H1 (cell line): ENCODE results near the gene PXDN. TPM values are rescaled to one million over a fixed set of nuclear protein-coding genes. Genes with fewer than 3 reads are reported as not detected.

Experiments
- CTCF ChIA-PET: fragments of 300-600 bp; sonication (Branson Sonifier 250); formaldehyde crosslinking; loops from one replicate; lab custom pipeline; 2021; ENCODE audit not compliant: partially characterized antibody; lab: Charles Lee
- POLR2A ChIA-PET: fragments of 300-600 bp; sonication (Branson Sonifier 250); formaldehyde crosslinking; loops from one replicate; lab custom pipeline; 2021; ENCODE audit warnings: inconsistent platforms; ENCODE audit not compliant: partially characterized antibody; lab: Charles Lee
- DNase-seq, 2 experiments: peaks; one replicate each; pipeline versions ENCODE4 v3.0.0 to v3.0.0-alpha.2; 2010 to 2022; ENCODE audit warnings: low spot score in 2 of 2, low read depth in 1 of 2, mixed read lengths in 1 of 2
- FAIRE-seq: peaks from 2 replicates; lab custom pipeline; 2011; peaks lifted over from hg19 to GRCh38; lab: Jason Lieb, UNC
- H2AFZ ChIP-seq: 2 replicates; pipeline ENCODE4 v1.8.1; 2012; ENCODE audit warnings: low read length, inconsistent platforms
- H2AK5ac ChIP-seq: 2 replicates; pipeline ENCODE4 v1.6.1; 2013; ENCODE audit warnings: low read depth, low read length
- H2BK120ac ChIP-seq: replicated peaks from 2 replicates; pipeline ENCODE3; 2013; ENCODE audit warnings: low read depth, low read length, inconsistent platforms
- H2BK12ac ChIP-seq: 2 replicates; pipeline ENCODE4 v1.6.1; 2013; ENCODE audit warnings: low read depth, low read length
- H2BK15ac ChIP-seq: 2 replicates; pipeline ENCODE4 v1.6.1; 2013; ENCODE audit warnings: low read length
- H2BK20ac ChIP-seq: 2 replicates; pipeline ENCODE4 v1.6.1; 2013; ENCODE audit warnings: low read length
- H2BK5ac ChIP-seq: 2 replicates; pipeline ENCODE4 v1.6.1; 2013; ENCODE audit warnings: low read depth, low read length
- H3K14ac ChIP-seq: 2 replicates; pipeline ENCODE4 v1.6.1; 2013; ENCODE audit warnings: inconsistent platforms; ENCODE audit not compliant: insufficient read length
- H3K18ac ChIP-seq: 2 replicates; pipeline ENCODE4 v1.6.1; 2013; ENCODE audit warnings: low read length; ENCODE audit errors: extremely low read depth
- H3K23ac ChIP-seq: 2 replicates; pipeline ENCODE4 v1.6.1; 2013; ENCODE audit warnings: inconsistent platforms; ENCODE audit not compliant: insufficient read length
- H3K23me2 ChIP-seq: 2 replicates; pipeline ENCODE4 v1.6.1; 2013; ENCODE audit warnings: low read depth, low read length
- H3K27ac ChIP-seq: 2 replicates; pipeline ENCODE4 v1.6.1; 2011; ENCODE audit warnings: low read depth, low read length, inconsistent platforms
- H3K27me3 ChIP-seq, 4 experiments: replicated peaks in 1 of 4; 1 replicate in 1 of 4; 2 replicates in 3 of 4; pipeline versions ENCODE4 v1.6.1 to v1.8.1; 2011 to 2013; ENCODE audit warnings: low read length in 3 of 4, mild to moderate bottlenecking in 3 of 4, inconsistent platforms in 2 of 4, mixed read lengths in 2 of 4, moderate library complexity in 1 of 4; ENCODE audit not compliant: control insufficient read depth in 3 of 4, insufficient read depth in 3 of 4; ENCODE audit errors: extremely low read depth in 1 of 4
- H3K36me3 ChIP-seq, 4 experiments: 2 replicates each; pipeline versions ENCODE4 v1.6.1 to v1.8.1; 2011 to 2013; ENCODE audit warnings: mild to moderate bottlenecking in 4 of 4, low read length in 3 of 4, moderate library complexity in 2 of 4, control low read depth in 1 of 4, inconsistent platforms in 1 of 4; ENCODE audit not compliant: insufficient read depth in 4 of 4, control insufficient read depth in 2 of 4
- H3K4ac ChIP-seq: replicated peaks from 2 replicates; pipeline ENCODE3; 2013; ENCODE audit warnings: low read length, low read depth, mixed read lengths, inconsistent platforms; ENCODE audit not compliant: insufficient read length
- H3K4me1 ChIP-seq, 4 experiments: replicated peaks in 1 of 4; 1 replicate in 1 of 4; 2 replicates in 3 of 4; pipeline versions ENCODE4 v1.6.1 to v1.8.1; 2011 to 2013; ENCODE audit warnings: low read length in 3 of 4, inconsistent platforms in 2 of 4, mixed read lengths in 1 of 4; ENCODE audit not compliant: insufficient read depth in 4 of 4, control insufficient read depth in 3 of 4
- H3K4me2 ChIP-seq, 2 experiments: 2 replicates each; pipeline versions ENCODE4 v1.6.1 to v1.8.1; 2011 to 2013; ENCODE audit warnings: low read depth in 2 of 2, low read length in 2 of 2, control low read depth in 1 of 2, inconsistent platforms in 1 of 2, mild to moderate bottlenecking in 1 of 2; ENCODE audit not compliant: insufficient read depth in 1 of 2
- H3K4me3 ChIP-seq, 4 experiments: fragments of 200-600, 300-600 bp in 1 of 4; sonication (generic), shearing (Covaris generic), sonication (Bioruptor Twin) in 1 of 4; 2 replicates each; pipeline versions ENCODE4 v1.5.1 to v1.8.1; 2011 to 2016; ENCODE audit warnings: low read length in 4 of 4, low read depth in 3 of 4, control low read depth in 2 of 4, inconsistent platforms in 2 of 4, mild to moderate bottlenecking in 2 of 4, mixed read lengths in 1 of 4, moderate library complexity in 1 of 4; ENCODE audit not compliant: insufficient read depth in 2 of 4; ENCODE audit errors: extremely low read depth in 1 of 4
- H3K56ac ChIP-seq: replicated peaks from 2 replicates; pipeline ENCODE3; 2013; ENCODE audit warnings: low read depth, mild to moderate bottlenecking, mixed read lengths, low read length, inconsistent platforms; ENCODE audit not compliant: insufficient read length
- H3K79me1 ChIP-seq: 2 replicates; pipeline ENCODE4 v1.6.1; 2013; ENCODE audit warnings: low read depth, low read length, control low read depth
- H3K79me2 ChIP-seq, 2 experiments: 2 replicates each; pipeline versions ENCODE4 v1.6.1 to v1.8.1; 2012 to 2013; ENCODE audit warnings: low read length in 2 of 2, mild to moderate bottlenecking in 2 of 2, inconsistent platforms in 1 of 2; ENCODE audit not compliant: insufficient read depth in 2 of 2, control insufficient read depth in 1 of 2
- H3K9ac ChIP-seq, 4 experiments: replicated peaks in 1 of 4; 1 replicate in 1 of 4; 2 replicates in 3 of 4; pipeline versions ENCODE4 v1.6.1 to v1.8.1; 2011 to 2013; ENCODE audit warnings: low read depth in 3 of 4, low read length in 3 of 4, control low read depth in 2 of 4, mild to moderate bottlenecking in 2 of 4, moderate library complexity in 2 of 4, inconsistent platforms in 1 of 4; ENCODE audit errors: extremely low read depth in 1 of 4
- H3K9me3 ChIP-seq, 2 experiments: 2 replicates each; pipeline versions ENCODE4 v1.6.1 to v1.8.1; 2012 to 2013; ENCODE audit warnings: mild to moderate bottlenecking in 2 of 2, moderate library complexity in 2 of 2, control low read depth in 1 of 2, inconsistent platforms in 1 of 2, low read depth in 1 of 2, low read length in 1 of 2, mixed read lengths in 1 of 2; ENCODE audit not compliant: insufficient read depth in 2 of 2
- H4K20me1 ChIP-seq, 2 experiments: replicated peaks in 1 of 2; 2 replicates each; pipeline versions ENCODE3 to v1.8.1; 2011 to 2013; ENCODE audit warnings: inconsistent platforms in 2 of 2, low read length in 2 of 2, mild to moderate bottlenecking in 1 of 2; ENCODE audit not compliant: insufficient read depth in 2 of 2, control insufficient read depth in 1 of 2
- H4K5ac ChIP-seq: 2 replicates; pipeline ENCODE4 v1.6.1; 2013; ENCODE audit warnings: low read length, low read depth, mixed read lengths, inconsistent platforms; ENCODE audit not compliant: insufficient read length
- H4K8ac ChIP-seq: 2 replicates; pipeline ENCODE4 v1.8.0; 2013; ENCODE audit warnings: mild to moderate bottlenecking, moderate library complexity, low read length, inconsistent platforms; ENCODE audit not compliant: insufficient read depth; ENCODE audit errors: extremely low read depth
- H4K91ac ChIP-seq: replicated peaks from 2 replicates; pipeline ENCODE3; 2013; ENCODE audit warnings: low read length, mixed read lengths, inconsistent platforms; ENCODE audit not compliant: insufficient read length
- EZH2 ChIP-seq: fragments of 200-600 bp; sonication (generic); IDR thresholded peaks from 2 replicates; pipeline ENCODE4 v1.7.1; 2012; ENCODE audit warnings: low read depth, mild to moderate bottlenecking, moderate library complexity, low read length, inconsistent platforms; ENCODE audit not compliant: severe bottlenecking
- RXRA ChIP-seq: IDR thresholded peaks from 2 replicates; pipeline ENCODE4 v1.6.1; 2011; ENCODE audit warnings: low read depth, mild to moderate bottlenecking, low read length, moderate library complexity; ENCODE audit not compliant: insufficient read depth
- WGBS, 2 experiments: shearing (Covaris generic) in 1 of 2; methylation state at CpG; one replicate each; pipeline versions ENCODE4 v1.1.6 to v1.1.7; 2013 to 2015; ENCODE audit warnings: low lambda C conversion rate in 2 of 2, mixed read lengths in 2 of 2, inconsistent platforms in 1 of 2, low coverage in 1 of 2, missing lambda C conversion rate in 1 of 2; ENCODE audit not compliant: insufficient replicate concordance in 2 of 2, insufficient coverage in 1 of 2, insufficient read length in 1 of 2; ENCODE audit errors: extremely low coverage in 1 of 2, missing lambda C conversion rate in 1 of 2; 5-methylcytosine and 5-hydroxymethylcytosine counted together
- polyA plus RNA-seq, 7 experiments: library from polyadenylated mRNA; depleted of rRNA in 3 of 7; stranded (reverse) in 5 of 7; unstranded in 2 of 7; fragments of >200 nt in 5 of 7; fragments of 200-250 nt in 2 of 7; gene quantifications; 1 replicate in 5 of 7; 2 replicates in 1 of 7; 4 replicates in 1 of 7; pipeline versions ENCODE4 v1.2.1 to v1.2.3, GENCODE V29; 2011 to 2013; ENCODE audit warnings: missing spikeins in 2 of 7, mixed read lengths in 2 of 7
- total RNA-seq: library from RNA; stranded (reverse); fragmentation: NEBNext Ultra II Directional; extraction: Animal tissue kit (Norgen Biotek cat#: 25700); gene quantifications from 2 replicates; pipeline ENCODE4 v1.2.1, GENCODE V29; 2021
- TF ChIP-seq, protein P1 (sequence below), 3 experiments: IDR thresholded peaks; 1 replicate in 2 of 3; 2 replicates in 1 of 3; pipeline versions ENCODE4 v1.5.1 to v1.6.1; 2011; ENCODE audit warnings: low read length in 3 of 3, mild to moderate bottlenecking in 3 of 3, inconsistent platforms in 2 of 3, low read depth in 1 of 3, moderate library complexity in 1 of 3; ENCODE audit not compliant: insufficient read depth in 1 of 3; ENCODE audit errors: control extremely low read depth in 1 of 3

PXDN gene
- total and polyA plus RNA-seq, 2 of the 8 experiments (the other 6 are each of a cell fraction or from before 2014, with no cell fraction given): 104 to 141 TPM

DNA sequence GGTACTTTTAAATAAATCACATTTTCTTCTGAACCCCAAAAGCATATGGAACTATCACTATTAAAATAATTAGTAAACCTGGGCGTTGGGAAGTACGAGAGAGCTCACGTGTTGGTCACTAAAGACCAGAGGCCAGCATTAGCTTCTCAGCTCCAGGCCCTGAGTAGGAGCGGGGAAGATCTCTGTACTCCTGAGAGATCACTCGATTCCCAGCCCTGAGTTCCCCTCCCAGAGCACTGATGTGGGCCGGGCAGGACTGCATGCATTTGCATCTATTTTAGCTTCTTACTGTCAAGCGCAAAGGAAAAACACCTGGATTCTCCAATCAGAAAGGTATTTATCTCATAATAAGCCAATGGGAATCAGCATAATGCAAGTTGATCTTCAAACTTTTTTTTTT, 6.2 kb downstream of the PXDN start:
- peaks cover 9 to 89% of the 10 kb centered on the region in 2 experiments for H3K79me2 ChIP-seq
- no peak for DNase-seq
- no peaks in the 10 kb centered on the region; a peak in 1 of 8 replicates for H3K36me3 ChIP-seq
- no peak overlapping the region for H2BK5ac ChIP-seq
- no peak overlapping the region for H3K4me2 ChIP-seq
- CTCF ChIA-PET: interaction anchor here (0.7 to 2.1 kb wide), 5 partner anchors 8 to 192 kb away, joined by 4 to 11 read pairs (median 6); no protein-coding TSS in a partner anchor
- H3K18ac ChIP-seq: no peak overlapping the region
- H3K79me1 ChIP-seq: peaks cover 9% of the 10 kb centered on the region
- H3K27me3 ChIP-seq: no peaks in the 10 kb centered on the region
- H2BK20ac ChIP-seq: no peak overlapping the region
- no peak overlapping the region for H2AFZ ChIP-seq
- no peak overlapping the region for H3K4me3 ChIP-seq
- no peak overlapping the region for H3K14ac ChIP-seq
- H3K4me1 ChIP-seq: peaks cover 0 to 20% (median 4%) of the 10 kb centered on the region in 4 experiments; a peak in 5 of 7 replicates
- peaks cover 0 to 11% of the 10 kb centered on the region in 2 experiments for H4K20me1 ChIP-seq
- no peak overlapping the region for H3K56ac ChIP-seq
- H4K5ac ChIP-seq: no peak overlapping the region
- no peak overlapping the region for H3K27ac ChIP-seq
- 79% methylated on average over 7 of the region's 7 CpGs; no CpG with 5 or more reads in 1 of the 2 experiments for WGBS, 2 experiments
- H4K91ac ChIP-seq: no peak overlapping the region
- H2BK120ac ChIP-seq: no peak overlapping the region
- no peak overlapping the region for H4K8ac ChIP-seq
- peaks cover 0 to 9% of the 10 kb centered on the region in 2 experiments; a peak in 2 of 4 replicates for H3K9me3 ChIP-seq
- no peaks in the 10 kb centered on the region; the same call in 1 of the 2 replicates for H3K23me2 ChIP-seq
- TF ChIP-seq EZH2 (no peak), RXRA (no peak)
- TF ChIP-seq, protein P1, sequence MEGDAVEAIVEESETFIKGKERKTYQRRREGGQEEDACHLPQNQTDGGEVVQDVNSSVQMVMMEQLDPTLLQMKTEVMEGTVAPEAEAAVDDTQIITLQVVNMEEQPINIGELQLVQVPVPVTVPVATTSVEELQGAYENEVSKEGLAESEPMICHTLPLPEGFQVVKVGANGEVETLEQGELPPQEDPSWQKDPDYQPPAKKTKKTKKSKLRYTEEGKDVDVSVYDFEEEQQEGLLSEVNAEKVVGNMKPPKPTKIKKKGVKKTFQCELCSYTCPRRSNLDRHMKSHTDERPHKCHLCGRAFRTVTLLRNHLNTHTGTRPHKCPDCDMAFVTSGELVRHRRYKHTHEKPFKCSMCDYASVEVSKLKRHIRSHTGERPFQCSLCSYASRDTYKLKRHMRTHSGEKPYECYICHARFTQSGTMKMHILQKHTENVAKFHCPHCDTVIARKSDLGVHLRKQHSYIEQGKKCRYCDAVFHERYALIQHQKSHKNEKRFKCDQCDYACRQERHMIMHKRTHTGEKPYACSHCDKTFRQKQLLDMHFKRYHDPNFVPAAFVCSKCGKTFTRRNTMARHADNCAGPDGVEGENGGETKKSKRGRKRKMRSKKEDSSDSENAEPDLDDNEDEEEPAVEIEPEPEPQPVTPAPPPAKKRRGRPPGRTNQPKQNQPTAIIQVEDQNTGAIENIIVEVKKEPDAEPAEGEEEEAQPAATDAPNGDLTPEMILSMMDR (IDR thresholded peaks at IDR 0.05; ENCODE audit: control extremely low read depth in 1 of 3, insufficient read depth in 1 of 3, low read depth in 1 of 3, low read length in 3 of 3): no peak
- TF ChIP-seq, all 59 proteins: peak for 0
- H3K9ac ChIP-seq: no peak overlapping the region
- H3K4ac ChIP-seq: no peak overlapping the region
- H2BK15ac ChIP-seq: no peak overlapping the region
- POLR2A ChIA-PET: interaction anchor here (0.6 to 2.4 kb wide), 7 partner anchors 8 to 1061 kb away, joined by 3 to 11 read pairs (median 5); partner anchors contain the start of gene TMEM18
- FAIRE-seq: no peak
- H2AK5ac ChIP-seq: no peak overlapping the region
- no peak overlapping the region for H2BK12ac ChIP-seq
- H3K23ac ChIP-seq: no peak overlapping the region
